HepG2 (cell line): ENCODE data around the gene RPL4. TPM values are rescaled to one million over a fixed set of nuclear protein-coding genes. Genes with fewer than 3 reads are reported as not detected.
A peak's percentile ranks its signal among the peaks of the same experiment; 100 is the strongest.

ENCODE experiments used
- ATRX ChIP-seq: sonication (generic); formaldehyde crosslinking; IDR thresholded peaks from 2 replicates; pipeline ENCODE4 v1.4.0; 2020; ENCODE audit warnings: missing genetic modification reagents, borderline replicate concordance
- CEBPG ChIP-seq: IDR thresholded peaks from 2 replicates; pipeline ENCODE4 v1.6.1; 2016
- HNF1B ChIP-seq: sonication (generic); formaldehyde crosslinking; IDR thresholded peaks from 2 replicates; pipeline ENCODE4 v1.5.1; 2020; ENCODE audit warnings: mild to moderate bottlenecking, moderate library complexity, missing genetic modification reagents
- MAF1 ChIP-seq: sonication (generic); formaldehyde crosslinking; IDR thresholded peaks from 2 replicates; pipeline ENCODE4 v1.5.0; 2020; ENCODE audit warnings: missing genetic modification reagents, borderline replicate concordance
- NR1H2 ChIP-seq: sonication (generic); formaldehyde crosslinking; IDR thresholded peaks from 2 replicates; pipeline ENCODE4 v1.8.1; 2022; ENCODE audit warnings: low read depth, missing genetic modification reagents, borderline replicate concordance
- PCBP2 ChIP-seq: fragments of 200-400 bp; formaldehyde crosslinking; optimal IDR thresholded peaks from 2 replicates; pipeline ENCODE3; 2018; ENCODE audit warnings: low read length, low read depth; ENCODE audit not compliant: poor library complexity, severe bottlenecking
- PRDM4 ChIP-seq: sonication (generic); formaldehyde crosslinking; IDR thresholded peaks from 2 replicates; pipeline ENCODE4 v1.9.0; 2021; ENCODE audit warnings: missing genetic modification reagents, borderline replicate concordance
- PREB ChIP-seq: sonication (generic); formaldehyde crosslinking; IDR thresholded peaks from 2 replicates; pipeline ENCODE4 v1.4.0; 2020; ENCODE audit warnings: missing genetic modification reagents
- RBM39 ChIP-seq: fragments of 200-400 bp; formaldehyde crosslinking; IDR thresholded peaks from one replicate; pipeline ENCODE4 v1.6.1; 2018; ENCODE audit warnings: antibody characterized with exemption, mild to moderate bottlenecking, low read depth, low read length; ENCODE audit not compliant: poor library complexity, severe bottlenecking
- ZFP90 ChIP-seq: sonication (generic); formaldehyde crosslinking; IDR thresholded peaks from 2 replicates; pipeline ENCODE4 v1.8.0; 2022; ENCODE audit warnings: missing genetic modification reagents, mild to moderate bottlenecking, inconsistent platforms, borderline replicate concordance
- ZNF124 ChIP-seq: sonication (generic); formaldehyde crosslinking; IDR thresholded peaks from 2 replicates; pipeline ENCODE4 v1.4.0; 2020; ENCODE audit warnings: missing genetic modification reagents
- ZNF207 ChIP-seq: fragments of 450-650 bp; IDR thresholded peaks from 2 replicates; pipeline ENCODE4 v1.6.1; 2016; ENCODE audit warnings: antibody characterized with exemption, borderline replicate concordance
- ZNF280D ChIP-seq: sonication (generic); formaldehyde crosslinking; IDR thresholded peaks from 2 replicates; pipeline ENCODE4 v1.5.1; 2020; ENCODE audit warnings: mild to moderate bottlenecking, missing genetic modification reagents
- ZNF574 ChIP-seq: sonication (generic); formaldehyde crosslinking; IDR thresholded peaks from 2 replicates; pipeline ENCODE4 v1.4.0; 2020; ENCODE audit warnings: missing genetic modification reagents
- polyA plus RNA-seq, 8 experiments: library from polyadenylated mRNA; depleted of rRNA in 3 of 8; stranded (reverse) in 7 of 8; unstranded in 1 of 8; fragments of >200 nt; fragmentation: Illumina TruSeq in 4 of 8; extraction: Trizol in 4 of 8; gene quantifications; 2 replicates each; pipeline versions ENCODE4 v1.2.1 to v1.2.3, GENCODE V29; 2011 to 2016; ENCODE audit warnings: low read depth in 4 of 8, missing spikeins in 1 of 8, mixed read lengths in 1 of 8; ENCODE audit not compliant: insufficient read depth in 1 of 8
- total RNA-seq, 5 experiments: library from RNA; depleted of rRNA; stranded (reverse); fragments of >200 nt; fragmentation: Illumina TruSeq; extraction: Trizol; gene quantifications; 2 replicates each; pipeline ENCODE4 v1.2.3, GENCODE V29; 2016; ENCODE audit warnings: low read depth in 1 of 5

RPL4 gene
- total and polyA plus RNA-seq, 2 of the 13 experiments (the other 11 are each of a cell fraction or from before 2014, with no cell fraction given), result 3,630 to 3,960 TPM

GRCh38 chr15:66504563-66505429 lies at the start of gene RPL4, which contains the start of gene ZWILCH (continued):
- peak; percentile 60 for TF ChIP-seq HNF1B
- TF ChIP-seq CEBPG (CRISPR knock-in tag), result 0 out of 2 replicates have a peak, but pooled peaks have one; percentile 3
- TF ChIP-seq ZNF124 (CRISPR knock-in tag), result no peak
- no peak for TF ChIP-seq ZNF280D (CRISPR knock-in tag)
- peak; percentile 69 for TF ChIP-seq ZNF574 (CRISPR knock-in tag)
- TF ChIP-seq MAF1, result no peak
- no peak for TF ChIP-seq PRDM4 (CRISPR knock-in tag)
- TF ChIP-seq ZFP90 (CRISPR knock-in tag), result no peak
- TF ChIP-seq ATRX (CRISPR knock-in tag), result no peak
- TF ChIP-seq ZNF207, result no peak
- no peak for TF ChIP-seq RBM39
- no peak for TF ChIP-seq PREB (CRISPR knock-in tag)
- no peak for TF ChIP-seq PCBP2
- no peak for TF ChIP-seq NR1H2 (CRISPR knock-in tag)
